ENCODE results near the gene REEP1. TPM values are rescaled to one million over a fixed set of nuclear protein-coding genes. Genes with fewer than 3 reads are reported as not detected.
A peak's percentile ranks its signal among the peaks of the same experiment; 100 is the strongest.

Gene REEP1
- total RNA-seq, 4 donors from 2014 or later = 0.39 to 3.3 (median 1.7) TPM

DNA sequence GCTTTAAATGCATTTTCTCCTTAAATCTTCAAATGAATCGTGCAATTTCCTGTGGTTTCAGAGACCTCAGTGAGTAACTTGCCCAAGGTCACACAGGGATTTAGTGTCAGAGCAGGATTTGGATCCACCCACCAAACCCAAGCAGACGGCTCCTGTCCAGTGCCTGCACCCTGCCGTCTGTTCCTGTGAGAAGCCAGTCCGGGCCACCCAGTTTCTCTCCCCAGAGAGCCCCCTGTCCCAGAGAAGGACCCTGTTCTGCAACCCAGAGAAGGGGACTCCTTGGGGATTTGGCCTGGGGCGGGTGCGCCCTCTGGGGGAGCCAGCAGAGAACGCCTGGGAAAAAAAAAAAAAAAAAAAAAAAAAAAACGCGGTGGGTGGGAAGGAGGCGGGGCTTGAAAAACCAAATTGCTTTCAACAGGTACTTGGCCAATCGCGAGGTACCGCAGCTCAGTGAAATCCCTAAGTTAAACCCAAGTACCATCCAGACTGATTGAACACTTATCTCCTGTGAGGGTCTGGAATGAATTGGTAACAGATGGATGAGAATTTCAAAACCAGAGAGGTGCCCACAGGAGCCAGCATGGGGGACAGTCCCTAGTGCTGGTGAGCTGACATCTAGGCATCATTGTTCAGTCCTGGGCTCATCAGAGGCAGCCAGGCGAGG lies 30.9 kb upstream of the REEP1 start:
- H3K27me3 ChIP-seq = no peaks in the 10 kb centered on the region
- TF ChIP-seq CTCF (IDR thresholded peaks at IDR 0.05) (peak; percentile 31 to 43 (median 37)), EP300 (IDR thresholded peaks at IDR 0.05) (no peak), POLR2A (IDR thresholded peaks at IDR 0.05) (no peak)
- H3K27ac ChIP-seq = no peak overlapping the region
- 6 to 7% methylated on average over 14 of the region's 14 CpGs for WGBS, 2 donors
- H3K4me3 ChIP-seq = no peak overlapping the region
- no peaks in the 10 kb centered on the region for H3K36me3 ChIP-seq
- peaks cover 0 to 9% (median 2%) of the 10 kb centered on the region in 4 donors for H3K4me1 ChIP-seq
- peaks cover 0 to 8% (median 0%) of the 10 kb centered on the region in 4 donors for H3K9me3 ChIP-seq
- DNase-seq (ENCODE audit: low spot score in 2 of 2) = no peak

DNA sequence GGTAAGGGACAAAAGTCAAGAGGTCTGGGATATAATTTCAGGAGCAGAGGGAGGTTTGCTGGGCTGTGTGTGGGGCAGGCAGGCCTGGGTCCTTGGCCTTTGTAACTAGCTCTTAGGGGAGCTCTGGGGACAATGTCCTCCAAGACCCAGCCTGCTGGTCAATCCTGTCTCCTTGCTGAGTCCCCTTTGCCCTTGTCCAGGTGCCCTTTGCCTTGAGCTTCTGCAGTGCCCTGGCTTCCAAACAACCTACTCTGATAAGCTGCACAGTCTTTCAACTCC lies 30.0 kb upstream of the REEP1 start:
- Histone ChIP-seq H3K27me3 (no peaks in the 10 kb centered on the region), H3K36me3 (no peaks in the 10 kb centered on the region), H3K9me3 (peaks cover 0 to 8% (median 0%) of the 10 kb centered on the region in 4 donors), H3K4me3 (no peak overlapping the region), H3K4me1 (peaks cover 0 to 9% (median 2%) of the 10 kb centered on the region in 4 donors), H3K27ac (no peak overlapping the region)
- TF ChIP-seq EP300 (IDR thresholded peaks at IDR 0.05) = no peak
- TF ChIP-seq CTCF (IDR thresholded peaks at IDR 0.05) = no peak
- TF ChIP-seq POLR2A (IDR thresholded peaks at IDR 0.05) = no peak
- no peak for DNase-seq (ENCODE audit: low spot score in 2 of 2)

- Histone ChIP-seq H3K9me3 (peaks cover 0 to 8% (median 0%) of the 10 kb centered on the region in 4 donors), H3K36me3 (no peaks in the 10 kb centered on the region), H3K4me1 (peaks cover 0 to 9% (median 2%) of the 10 kb centered on the region in 4 donors), H3K4me3 (no peak overlapping the region), H3K27ac (no peak overlapping the region), H3K27me3 (no peaks in the 10 kb centered on the region)
- WGBS, 2 donors = 92 to 94% methylated on average over 6 of the region's 6 CpGs
- DNase-seq (ENCODE audit: low spot score in 2 of 2) = no peak
- no peak for TF ChIP-seq CTCF (IDR thresholded peaks at IDR 0.05)
- no peak for TF ChIP-seq POLR2A (IDR thresholded peaks at IDR 0.05)
- TF ChIP-seq EP300 (IDR thresholded peaks at IDR 0.05) = no peak
Observed at GRCh38 chr2:86366651-86367498, 29.4 kb upstream of the REEP1 start.

GRCh38 chr2:86364894-86365293 lies 27.5 kb upstream of the REEP1 start:
- WGBS, 2 donors = 88 to 89% methylated on average over 2 of the region's 2 CpGs
- no peaks in the 10 kb centered on the region for H3K36me3 ChIP-seq
- H3K27me3 ChIP-seq = no peaks in the 10 kb centered on the region
- no peaks in the 10 kb centered on the region for H3K9me3 ChIP-seq
- TF ChIP-seq POLR2A (IDR thresholded peaks at IDR 0.05) (no peak), CTCF (IDR thresholded peaks at IDR 0.05) (no peak), EP300 (IDR thresholded peaks at IDR 0.05) (no peak)
- no peak overlapping the region for H3K27ac ChIP-seq
- no peak for DNase-seq (ENCODE audit: low spot score in 2 of 2)
- peaks cover 0 to 9% (median 2%) of the 10 kb centered on the region in 4 donors for H3K4me1 ChIP-seq
- no peak overlapping the region for H3K4me3 ChIP-seq

DNA sequence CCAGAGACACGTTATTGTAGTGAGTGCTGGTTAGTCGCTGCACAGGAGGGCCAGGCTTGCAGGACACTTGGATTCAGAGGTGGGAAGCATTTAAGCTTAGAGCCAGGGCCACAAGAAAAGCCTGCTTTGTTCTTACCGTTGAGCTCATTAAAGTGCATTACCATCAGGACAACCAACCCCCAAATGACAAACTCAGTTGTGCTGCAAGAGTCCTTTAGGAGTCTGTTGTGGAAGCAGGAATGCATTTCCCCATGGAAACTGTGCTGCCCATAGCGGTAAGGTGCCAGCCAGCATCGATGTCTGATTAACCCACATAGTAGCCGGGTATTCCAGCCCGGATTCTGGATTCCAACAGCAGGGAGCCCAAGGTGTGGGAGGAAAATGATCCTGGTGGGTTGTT lies 23.4 kb upstream of the REEP1 start:
- TF ChIP-seq EP300 (IDR thresholded peaks at IDR 0.05) (no peak), CTCF (IDR thresholded peaks at IDR 0.05) (no peak), POLR2A (IDR thresholded peaks at IDR 0.05) (no peak)
- Histone ChIP-seq H3K27me3 (no peaks in the 10 kb centered on the region), H3K4me3 (no peak overlapping the region), H3K9me3 (no peaks in the 10 kb centered on the region), H3K4me1 (no peaks in the 10 kb centered on the region), H3K36me3 (no peaks in the 10 kb centered on the region), H3K27ac (no peak overlapping the region)
- 41 to 46% methylated on average over 7 of the region's 7 CpGs for WGBS, 2 donors
- DNase-seq (ENCODE audit: low spot score in 2 of 2) = no peak
